IPS-NIHi11 (cell line): Measurements from ENCODE around the gene ONECUT2.
A peak's percentile ranks its signal among the peaks of the same experiment; 100 is the strongest.

ENCODE experiments used
- DNase-seq: peaks from one replicate; pipeline ENCODE4 v3.0.0; 2012; ENCODE audit warnings: mixed read lengths, low spot score

ONECUT2 gene

GRCh38 chr18:57431467-57432080 lies 3.6 kb upstream of the ONECUT2 start:
- no peak for DNase-seq

GRCh38 chr18:57432140-57432539 lies 3.0 kb upstream of the ONECUT2 start:
- DNase-seq, result no peak

- DNase-seq, result no peak
Observed at GRCh38 chr18:57432751-57433400, 2.3 kb upstream of the ONECUT2 start.

GRCh38 chr18:57433482-57433881 lies 1.7 kb upstream of the ONECUT2 start:
- DNase-seq, result no peak

- no peak for DNase-seq
Observed at GRCh38 chr18:57433934-57434535, 1.1 kb upstream of the ONECUT2 start.

DNA sequence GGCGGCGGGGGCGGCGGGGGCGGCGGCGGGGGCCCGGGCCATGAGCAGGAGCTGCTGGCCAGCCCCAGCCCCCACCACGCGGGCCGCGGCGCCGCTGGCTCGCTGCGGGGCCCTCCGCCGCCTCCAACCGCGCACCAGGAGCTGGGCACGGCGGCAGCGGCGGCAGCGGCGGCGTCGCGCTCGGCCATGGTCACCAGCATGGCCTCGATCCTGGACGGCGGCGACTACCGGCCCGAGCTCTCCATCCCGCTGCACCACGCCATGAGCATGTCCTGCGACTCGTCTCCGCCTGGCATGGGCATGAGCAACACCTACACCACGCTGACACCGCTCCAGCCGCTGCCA lies 644 bp downstream of the ONECUT2 start:
- no peak for DNase-seq

DNA sequence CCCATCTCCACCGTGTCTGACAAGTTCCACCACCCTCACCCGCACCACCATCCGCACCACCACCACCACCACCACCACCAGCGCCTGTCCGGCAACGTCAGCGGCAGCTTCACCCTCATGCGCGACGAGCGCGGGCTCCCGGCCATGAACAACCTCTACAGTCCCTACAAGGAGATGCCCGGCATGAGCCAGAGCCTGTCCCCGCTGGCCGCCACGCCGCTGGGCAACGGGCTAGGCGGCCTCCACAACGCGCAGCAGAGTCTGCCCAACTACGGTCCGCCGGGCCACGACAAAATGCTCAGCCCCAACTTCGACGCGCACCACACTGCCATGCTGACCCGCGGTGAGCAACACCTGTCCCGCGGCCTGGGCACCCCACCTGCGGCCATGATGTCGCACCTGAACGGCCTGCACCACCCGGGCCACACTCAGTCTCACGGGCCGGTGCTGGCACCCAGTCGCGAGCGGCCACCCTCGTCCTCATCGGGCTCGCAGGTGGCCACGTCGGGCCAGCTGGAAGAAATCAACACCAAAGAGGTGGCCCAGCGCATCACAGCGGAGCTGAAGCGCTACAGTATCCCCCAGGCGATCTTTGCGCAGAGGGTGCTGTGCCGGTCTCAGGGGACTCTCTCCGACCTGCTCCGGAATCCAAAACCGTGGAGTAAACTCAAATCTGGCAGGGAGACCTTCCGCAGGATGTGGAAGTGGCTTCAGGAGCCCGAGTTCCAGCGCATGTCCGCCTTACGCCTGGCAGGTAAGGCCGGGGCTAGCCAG lies 1.2 kb downstream of the ONECUT2 start:
- no peak for DNase-seq

- DNase-seq, result no peak
Observed at GRCh38 chr18:57436965-57437333, 1.8 kb downstream of the ONECUT2 start.

DNA sequence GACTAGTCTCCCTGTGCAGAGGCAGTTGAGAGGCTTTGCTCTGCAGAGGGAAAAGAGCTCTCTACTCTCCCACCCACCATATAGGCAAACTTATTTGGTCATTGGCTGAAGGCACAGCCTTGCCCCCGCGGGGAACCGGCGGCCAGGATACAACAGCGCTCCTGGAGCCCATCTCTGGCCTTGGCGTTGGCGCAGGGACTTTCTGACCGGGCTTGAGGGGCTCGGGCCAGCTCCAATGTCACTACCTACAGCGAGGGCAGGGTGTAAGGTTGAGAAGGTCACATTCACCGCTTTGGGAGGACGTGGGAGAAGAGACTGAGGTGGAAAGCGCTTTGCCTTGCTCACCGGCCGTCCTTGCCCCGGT lies 2.2 kb downstream of the ONECUT2 start:
- DNase-seq, result no peak

- peak; percentile 78 for DNase-seq
Observed at GRCh38 chr18:57437766-57438671, 2.8 kb downstream of the ONECUT2 start.

DNA sequence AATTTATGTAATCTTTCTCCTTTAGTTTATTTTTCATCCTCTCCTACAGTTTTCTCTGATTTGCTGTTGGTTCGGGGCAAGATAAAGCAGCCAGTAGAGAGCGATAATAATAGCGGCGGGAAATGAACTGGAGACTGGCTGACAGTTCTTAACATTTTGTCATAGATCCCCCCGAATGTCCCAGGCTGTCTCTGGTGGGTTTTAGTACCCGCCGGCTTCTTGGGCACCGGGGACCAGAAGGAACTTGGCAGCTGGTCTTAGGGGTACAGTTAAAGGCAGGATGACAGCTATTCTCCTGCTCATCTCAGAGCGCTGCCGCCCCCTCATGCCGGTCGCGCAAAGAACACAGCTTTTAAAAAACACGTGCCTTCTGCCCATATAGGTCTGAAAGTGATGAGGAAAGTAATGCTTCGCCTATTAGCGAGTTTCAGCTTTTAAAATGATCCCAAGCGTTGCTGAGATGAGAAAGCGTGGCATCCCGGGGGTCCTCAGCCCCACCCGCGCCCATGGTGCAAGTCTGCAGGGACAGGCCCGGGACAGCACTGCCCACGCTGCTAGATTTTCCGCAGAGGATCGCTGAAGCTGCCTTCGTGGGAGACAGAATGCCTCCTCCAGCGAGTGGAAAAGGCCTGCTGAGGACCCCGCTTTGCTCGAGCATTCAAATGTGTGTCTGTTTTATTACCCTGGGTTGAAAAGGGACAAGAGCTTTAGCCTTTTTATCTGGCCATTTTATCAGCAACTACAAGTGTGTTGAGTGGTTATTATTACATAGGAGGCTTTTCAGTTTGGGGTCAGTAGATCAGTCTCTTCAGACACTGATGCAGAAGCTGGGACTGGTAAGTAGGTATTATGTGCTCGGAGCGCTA lies 3.8 kb downstream of the ONECUT2 start:
- no peak for DNase-seq

DNA sequence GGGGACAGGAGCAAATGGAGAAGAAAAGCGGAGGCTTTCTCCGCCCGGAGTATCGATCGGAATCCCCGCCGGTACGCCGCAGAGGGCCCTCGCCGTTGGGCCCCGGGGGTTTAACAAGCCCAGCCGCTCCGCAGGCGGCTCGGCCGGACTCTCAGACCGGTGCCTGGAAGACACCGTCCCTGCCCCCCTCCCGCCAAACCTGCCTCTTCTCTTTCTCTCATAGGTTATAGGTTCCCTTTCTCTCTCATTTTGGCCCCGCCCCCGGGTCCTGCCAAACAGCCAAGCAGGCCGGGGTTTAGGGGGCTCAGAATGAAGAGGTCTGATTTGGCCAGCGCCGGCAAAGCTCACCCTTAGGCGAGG lies 4.4 kb downstream of the ONECUT2 start:
- peak; percentile 58 for DNase-seq

GRCh38 chr18:57439985-57440330 lies 4.8 kb downstream of the ONECUT2 start:
- DNase-seq, result no peak

GRCh38 chr18:57440331-57441070 lies 5.3 kb downstream of the ONECUT2 start:
- no peak for DNase-seq

GRCh38 chr18:57441071-57441794 lies 6.1 kb downstream of the ONECUT2 start:
- peak; percentile 59 for DNase-seq

- DNase-seq, result no peak
Observed at GRCh38 chr18:57443247-57443646, 8.1 kb downstream of the ONECUT2 start.

GRCh38 chr18:57443702-57444101 lies 8.5 kb downstream of the ONECUT2 start:
- no peak for DNase-seq

GRCh38 chr18:57444301-57444759 lies 9.2 kb downstream of the ONECUT2 start:
- DNase-seq, result no peak

DNA sequence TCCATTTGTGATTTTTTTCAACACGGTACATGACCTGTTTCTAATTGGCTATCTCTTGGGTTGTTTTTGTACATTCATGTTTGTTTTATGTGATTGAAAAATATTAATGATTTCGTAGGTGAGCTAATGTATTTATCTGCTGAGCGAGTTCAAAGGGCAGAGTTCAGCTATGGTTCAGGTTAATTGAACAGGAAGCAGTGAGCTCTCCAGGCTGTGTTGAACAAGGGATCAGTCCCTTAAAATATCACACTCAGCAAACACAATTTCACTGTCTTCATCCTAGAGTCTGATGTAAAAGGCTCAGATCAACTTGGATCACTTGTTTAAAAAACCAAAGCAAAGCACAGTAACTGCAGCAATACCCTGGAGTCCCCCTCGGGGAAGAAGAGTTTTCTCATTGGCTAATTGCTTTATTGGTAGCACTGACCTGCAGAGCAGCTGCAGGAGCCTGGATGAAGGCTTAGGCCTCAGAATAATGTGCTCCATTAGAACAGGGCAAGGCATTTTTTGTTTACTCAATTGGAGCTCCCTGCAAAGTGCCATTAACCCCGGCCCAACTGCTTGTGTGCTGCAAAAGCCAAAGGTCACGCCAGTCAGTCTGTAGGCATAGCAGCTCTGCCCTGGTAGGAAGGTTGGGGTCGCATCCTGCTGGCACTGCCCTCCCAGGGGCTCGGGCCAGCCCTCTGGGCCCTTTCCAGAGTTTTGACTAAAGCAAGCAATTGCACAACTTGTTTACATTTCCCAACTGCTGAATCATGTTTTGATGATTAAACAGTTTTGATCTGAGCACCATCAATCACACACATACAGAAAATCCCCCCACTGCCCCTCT lies 10.5 kb downstream of the ONECUT2 start:
- no peak for DNase-seq
